ENCODE data around the gene UGGT1.
"Not testable (repeated sequence)": the region's sequence is repeated elsewhere in the genome, so short reads cannot be mapped to it uniquely, and the experiment has no call there.

UGGT1 gene

GRCh38 chr2:128115921-128116623, 25.1 kb downstream of the UGGT1 start:
- DNase-seq = no peak

GRCh38 chr2:128134573-128134972, 43.6 kb downstream of the UGGT1 start:
- no peak for DNase-seq

DNA sequence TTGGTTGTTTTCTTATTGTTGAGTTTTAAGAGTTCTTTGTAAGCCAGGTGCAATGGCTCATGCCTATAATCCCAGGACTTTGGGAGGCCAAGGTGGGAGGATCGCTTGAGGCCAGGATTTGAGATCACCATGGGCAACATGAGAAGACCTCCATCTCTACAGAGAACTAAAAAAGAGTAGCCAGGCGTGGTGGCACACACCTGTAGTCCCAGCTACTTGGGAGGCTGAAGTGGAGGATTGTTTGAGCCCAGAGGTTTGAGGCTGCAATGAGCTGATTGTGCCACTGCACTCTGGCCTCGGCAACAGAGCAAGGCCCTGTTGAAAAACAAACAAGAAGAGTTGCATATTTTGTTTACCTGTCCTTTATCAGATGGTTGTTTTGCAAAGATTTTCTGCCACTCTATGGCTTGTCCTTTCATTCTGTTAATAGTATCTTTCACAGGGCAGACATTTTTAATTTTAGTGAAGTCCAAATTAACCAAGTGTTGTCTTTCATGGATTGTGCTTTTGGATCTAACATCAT, 46.2 kb downstream of the UGGT1 start:
- DNase-seq = no peak

DNA sequence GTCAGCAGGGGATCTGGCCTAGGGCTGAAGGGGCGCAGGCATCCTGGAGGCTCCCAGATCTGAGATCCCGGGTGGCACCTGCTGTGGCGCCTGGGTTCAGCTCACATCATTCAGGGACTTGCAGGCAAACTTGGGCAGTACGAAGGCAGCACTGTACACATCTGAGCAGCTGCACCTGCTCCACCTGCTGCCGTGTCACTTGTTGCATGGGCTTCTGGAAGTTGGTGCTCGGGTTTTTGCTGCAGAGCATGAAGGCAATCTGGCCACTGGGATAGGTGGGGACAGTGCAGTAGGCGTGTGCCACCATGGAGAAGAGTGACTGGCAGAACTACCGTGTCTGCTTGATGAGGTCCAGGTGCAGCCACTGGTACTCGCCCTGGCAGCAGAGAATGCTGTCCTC, 48.6 kb downstream of the UGGT1 start:
- DNase-seq = no peak

DNA sequence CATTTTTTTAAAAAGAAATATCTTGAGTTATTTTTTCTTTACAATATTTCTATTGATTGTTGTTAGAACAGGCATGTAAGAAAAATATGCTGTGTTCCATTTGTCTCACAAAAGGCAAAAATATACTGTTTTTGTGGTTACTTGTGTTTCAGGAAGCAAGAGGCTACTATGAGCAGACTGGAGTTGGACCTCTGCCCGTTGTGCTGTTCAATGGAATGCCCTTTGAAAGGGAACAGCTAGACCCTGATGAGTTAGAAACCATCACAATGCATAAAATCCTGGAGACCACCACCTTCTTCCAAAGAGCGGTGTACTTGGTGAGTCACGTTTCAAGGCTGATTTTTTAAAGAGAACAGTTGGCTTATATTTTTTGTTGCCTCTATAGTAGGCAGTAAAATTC, 54.7 kb downstream of the UGGT1 start:
- no peak for DNase-seq

- no peak for DNase-seq
These were observed 62.8 kb downstream of the UGGT1 start for GRCh38 chr2:128153786-128154185.

DNA sequence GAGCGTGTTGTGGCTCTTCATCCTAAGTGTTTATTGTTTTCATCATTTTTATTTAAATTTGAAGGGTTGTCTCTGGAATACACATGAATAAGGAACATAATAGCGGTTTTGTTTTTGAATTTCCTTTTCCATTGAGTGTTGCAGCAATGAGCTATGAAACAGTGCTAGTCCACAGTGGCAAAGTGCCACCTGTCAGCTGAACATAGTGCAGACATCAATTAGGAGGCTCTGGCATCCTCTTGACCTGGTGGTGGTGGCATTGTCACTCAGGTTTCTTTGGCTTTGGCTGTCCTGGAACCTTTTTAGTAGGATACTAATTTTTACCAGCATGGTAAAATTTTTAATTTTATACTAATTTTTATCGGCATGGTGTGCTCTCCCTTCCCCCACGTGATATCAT, 63.2 kb downstream of the UGGT1 start:
- DNase-seq = no peak

DNA sequence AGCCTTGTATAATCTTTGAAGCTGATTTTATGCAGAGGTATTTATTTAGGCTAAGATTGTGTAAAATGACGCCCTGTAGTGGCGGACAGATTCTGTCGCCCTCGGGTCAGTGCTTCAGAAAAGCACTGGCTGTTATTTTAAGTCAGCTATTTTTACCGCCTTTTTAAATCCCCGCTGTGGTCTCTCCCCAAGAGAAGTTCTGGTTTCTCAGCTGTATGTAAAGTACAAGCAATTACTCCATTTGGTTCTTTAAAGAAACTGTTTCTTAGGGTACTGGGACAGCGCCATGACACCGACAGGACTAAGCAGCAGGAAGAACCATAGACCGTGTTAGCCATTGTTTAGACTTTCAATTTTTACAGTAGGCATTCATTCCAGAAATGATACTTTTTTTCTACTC, 65.0 kb downstream of the UGGT1 start:
- DNase-seq = no peak

DNA sequence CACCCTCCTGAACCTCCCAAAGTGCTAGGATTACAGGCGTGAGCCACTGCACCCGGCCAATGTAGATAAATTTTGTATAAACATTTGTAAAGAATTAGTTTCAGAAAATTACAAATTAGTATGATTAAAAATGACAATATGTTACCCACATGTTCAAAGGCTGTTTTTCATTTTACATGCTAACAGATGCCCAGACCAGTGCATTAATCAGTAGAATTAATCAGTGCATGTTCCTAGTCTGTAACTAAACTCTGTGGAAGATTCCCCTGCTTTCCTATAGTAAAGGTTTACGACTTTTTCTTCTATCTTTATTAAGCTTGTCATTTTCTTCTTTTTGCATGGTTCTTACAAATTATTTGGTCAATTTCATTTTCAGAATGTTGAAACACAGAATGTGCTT, 65.8 kb downstream of the UGGT1 start:
- no peak for DNase-seq

DNA sequence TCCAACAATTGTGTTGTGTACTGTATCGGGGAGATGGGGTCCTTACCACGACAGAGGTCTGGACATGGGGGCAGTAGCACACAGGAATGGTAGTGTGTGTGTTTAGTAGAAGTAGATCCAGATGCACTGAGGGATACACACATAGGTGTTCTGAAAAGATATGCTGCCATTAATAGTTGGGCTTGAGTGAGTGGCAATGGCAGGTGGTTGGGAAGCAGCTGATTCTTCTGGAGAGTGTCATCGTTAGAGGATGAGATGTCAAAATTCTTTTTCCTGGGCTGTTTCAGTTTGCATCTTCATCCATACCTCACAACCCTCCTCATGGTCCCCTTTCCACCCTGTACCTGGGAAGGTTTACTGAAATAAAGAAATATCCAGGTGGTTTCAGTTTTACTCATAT, 66.6 kb downstream of the UGGT1 start:
- no peak for DNase-seq

DNA sequence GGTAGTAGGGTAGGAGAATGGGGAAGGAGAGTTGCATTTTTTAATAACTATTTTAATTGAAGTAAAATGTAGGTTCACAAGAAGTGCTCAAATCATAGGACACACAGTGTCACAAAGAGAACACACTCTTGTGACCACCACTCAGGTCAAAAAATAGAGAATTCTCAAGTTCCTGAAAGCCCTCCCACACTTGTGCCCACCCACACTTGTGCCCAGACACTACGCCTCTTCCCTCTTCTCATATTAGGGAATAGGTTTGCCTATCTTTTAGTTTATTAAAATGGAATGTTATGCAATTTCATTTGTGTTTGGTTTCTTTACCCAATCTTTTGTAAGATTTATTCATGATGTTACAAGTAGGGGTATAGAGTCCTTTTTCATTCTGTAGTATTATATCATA, 67.2 kb downstream of the UGGT1 start:
- no peak for DNase-seq

DNA sequence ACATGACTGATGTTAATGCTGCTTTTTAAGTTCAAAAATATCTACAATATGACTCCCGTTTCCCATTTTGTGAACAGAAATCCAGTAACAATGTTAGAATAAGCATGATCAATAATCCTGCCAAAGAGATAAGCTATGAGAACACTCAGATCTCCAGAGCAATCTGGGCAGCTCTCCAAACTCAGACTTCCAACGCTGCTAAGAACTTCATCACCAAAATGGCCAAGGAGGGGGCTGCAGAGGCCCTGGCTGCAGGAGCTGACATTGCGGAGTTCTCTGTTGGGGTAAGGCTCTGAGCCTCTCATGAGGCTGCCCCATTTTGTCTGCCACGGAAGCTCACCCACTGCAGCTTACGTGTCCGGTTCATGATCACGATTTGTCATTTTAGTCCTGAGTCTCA, 68.4 kb downstream of the UGGT1 start:
- no peak for DNase-seq

- no peak for DNase-seq
These were observed 69.7 kb downstream of the UGGT1 start for GRCh38 chr2:128160616-128161275.

- no peak for DNase-seq
These were observed 71.3 kb downstream of the UGGT1 start for GRCh38 chr2:128162266-128162665.

- no peak for DNase-seq
These were observed 73.3 kb downstream of the UGGT1 start for GRCh38 chr2:128164311-128164710.

- no peak for DNase-seq
These were observed 75.8 kb downstream of the UGGT1 start for GRCh38 chr2:128166746-128167353.

DNA sequence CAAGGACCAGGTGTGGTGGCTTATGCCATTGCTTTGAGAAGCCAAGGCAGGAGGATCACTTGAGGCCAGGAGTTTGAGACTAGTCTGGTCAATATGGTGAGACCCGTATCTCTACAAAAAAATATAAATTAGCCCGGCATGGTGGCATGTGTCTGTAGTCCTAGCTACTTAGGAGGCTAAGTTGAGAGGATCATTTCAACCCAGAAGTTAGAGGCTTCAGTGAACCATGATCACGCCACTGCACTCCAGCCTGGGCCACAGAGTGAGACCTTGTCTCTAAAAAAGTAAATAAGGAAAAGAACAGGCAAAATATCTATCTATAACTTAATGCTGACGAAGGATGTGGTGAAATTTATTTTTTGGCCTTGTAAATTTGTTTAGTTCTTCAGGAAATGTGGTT, 78.1 kb downstream of the UGGT1 start:
- DNase-seq = no peak

DNA sequence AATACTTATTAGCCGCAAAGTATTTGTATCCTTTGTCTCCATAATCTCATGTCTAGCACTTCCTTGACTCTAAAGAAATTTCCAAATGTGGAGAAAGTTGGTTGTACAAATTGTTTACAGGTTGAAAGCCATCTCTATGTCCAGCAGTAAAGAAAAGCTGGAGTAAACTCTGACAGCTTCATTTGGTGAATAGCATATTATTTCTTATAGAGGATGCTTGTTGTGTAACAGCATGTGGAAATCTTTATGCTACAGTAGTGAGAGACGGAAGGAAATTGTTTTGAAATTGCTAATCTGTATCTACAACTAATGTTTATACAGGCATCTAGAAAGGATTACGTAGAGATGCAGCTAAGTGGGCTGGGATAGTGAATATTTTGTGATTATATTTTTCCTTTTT, 78.5 kb downstream of the UGGT1 start:
- no peak for DNase-seq

DNA sequence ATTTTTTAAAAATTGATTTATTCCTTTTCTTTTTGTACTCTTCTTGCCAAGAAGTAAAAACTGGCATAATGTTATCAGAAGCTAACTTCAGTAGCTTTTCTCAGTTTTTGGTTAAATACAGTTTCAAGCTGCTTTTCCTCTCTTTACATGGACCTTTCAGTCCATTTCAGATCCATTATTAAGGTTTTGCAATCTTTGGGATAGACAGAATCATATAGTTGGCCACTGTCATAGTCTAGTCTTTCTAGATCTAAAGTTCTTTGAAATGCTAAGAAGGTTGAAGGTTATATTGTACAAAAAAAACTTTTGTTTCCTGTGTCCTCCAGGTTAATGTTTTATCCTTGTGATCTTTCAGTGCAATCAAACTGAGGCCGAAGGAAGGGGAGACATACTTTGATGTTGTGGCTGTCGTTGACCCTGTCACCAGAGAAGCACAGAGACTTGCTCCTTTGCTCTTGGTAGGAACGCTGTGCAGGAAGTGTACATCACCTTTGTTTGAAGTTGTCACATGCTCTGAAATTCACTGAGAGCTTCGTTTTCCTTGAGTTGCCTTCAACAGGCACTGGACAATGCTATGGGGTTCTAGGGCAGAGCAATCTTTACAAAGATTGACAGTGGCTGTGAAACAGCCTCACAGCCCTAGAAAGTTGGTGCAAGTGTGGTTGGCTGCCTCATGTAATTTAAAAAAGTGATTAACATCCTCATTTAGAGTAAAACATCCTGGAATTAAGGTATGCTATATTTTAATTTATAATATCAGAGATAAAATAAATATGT, 79.1 kb downstream of the UGGT1 start:
- no peak for DNase-seq

DNA sequence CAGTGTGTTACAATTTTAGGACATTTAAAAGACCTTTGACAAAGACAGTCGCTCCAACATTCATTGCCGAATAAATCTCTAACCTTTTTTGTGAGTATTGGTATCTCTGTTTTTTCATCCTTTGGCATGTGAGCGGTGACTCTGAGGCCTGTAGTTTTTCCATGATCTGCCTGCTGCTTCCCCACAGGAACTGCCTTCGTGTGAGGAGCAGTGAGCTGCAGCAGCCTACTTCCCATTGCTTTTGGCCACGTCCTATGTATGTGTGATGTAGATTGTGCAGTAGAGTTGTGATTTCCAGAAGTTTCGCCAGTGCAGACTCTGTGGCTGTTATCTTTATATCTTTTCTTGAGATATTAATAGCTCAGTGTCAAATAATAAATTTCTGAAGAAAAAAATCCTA, 79.8 kb downstream of the UGGT1 start:
- no peak for DNase-seq

DNA sequence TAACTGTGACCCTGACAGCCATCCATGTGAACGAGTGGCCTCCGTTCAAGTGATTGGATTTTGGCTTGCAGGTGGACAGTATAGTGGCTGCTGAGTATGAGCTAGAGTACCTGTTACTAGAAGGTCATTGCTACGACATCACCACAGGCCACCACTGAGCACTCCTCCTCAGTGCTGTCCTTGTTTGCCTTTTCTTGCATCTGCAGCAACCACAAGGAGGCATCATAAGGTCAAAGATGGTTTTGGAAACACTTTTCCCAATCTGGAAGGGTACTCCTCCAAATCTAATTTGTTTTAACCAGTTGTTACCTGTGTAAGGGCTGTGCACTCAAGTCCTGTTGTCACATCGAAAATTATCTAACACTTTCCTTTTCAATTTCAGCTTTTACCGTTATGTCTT, 81.2 kb downstream of the UGGT1 start:
- no peak for DNase-seq

DNA sequence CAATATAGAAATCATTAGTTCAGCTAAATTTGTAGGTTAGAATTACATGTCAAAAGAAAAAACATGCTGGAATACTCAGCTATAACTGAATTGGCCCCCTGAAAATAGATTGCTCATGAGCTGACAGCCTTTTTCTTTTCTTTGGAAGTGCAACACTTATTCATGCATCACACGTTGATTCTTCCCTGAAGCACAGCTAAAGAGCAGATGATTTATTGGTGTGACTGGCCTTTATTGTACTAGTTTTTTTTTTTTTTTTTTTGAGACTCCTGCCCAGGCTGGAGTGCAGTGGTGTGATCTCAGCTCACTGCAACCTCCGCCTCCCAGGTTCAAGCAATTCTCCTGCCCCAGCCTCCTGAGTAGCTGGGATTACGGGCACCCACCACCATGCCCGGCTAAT, 83.1 kb downstream of the UGGT1 start:
- DNase-seq = not testable (repeated sequence)

DNA sequence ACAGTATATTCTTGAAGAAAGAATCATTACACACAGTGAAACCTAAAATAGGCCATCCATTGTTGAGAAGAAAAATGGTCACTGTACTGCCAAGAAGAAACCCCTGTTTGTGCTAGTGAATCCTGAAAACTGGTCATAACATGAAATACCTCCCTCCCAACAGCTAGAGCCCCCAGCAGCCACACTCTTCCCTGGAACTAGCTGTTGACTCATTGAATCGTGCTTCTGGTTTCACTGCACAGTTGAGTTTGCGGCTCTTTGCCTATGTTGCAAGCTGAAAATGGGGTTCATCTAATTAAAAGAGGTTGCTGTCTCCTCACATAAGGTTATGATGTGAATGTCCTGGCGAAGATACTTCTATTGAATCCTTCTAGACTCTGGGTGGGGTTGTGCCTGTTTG, 86.3 kb downstream of the UGGT1 start:
- no peak for DNase-seq
